ENCODE data around the gene IL25.

DNA sequence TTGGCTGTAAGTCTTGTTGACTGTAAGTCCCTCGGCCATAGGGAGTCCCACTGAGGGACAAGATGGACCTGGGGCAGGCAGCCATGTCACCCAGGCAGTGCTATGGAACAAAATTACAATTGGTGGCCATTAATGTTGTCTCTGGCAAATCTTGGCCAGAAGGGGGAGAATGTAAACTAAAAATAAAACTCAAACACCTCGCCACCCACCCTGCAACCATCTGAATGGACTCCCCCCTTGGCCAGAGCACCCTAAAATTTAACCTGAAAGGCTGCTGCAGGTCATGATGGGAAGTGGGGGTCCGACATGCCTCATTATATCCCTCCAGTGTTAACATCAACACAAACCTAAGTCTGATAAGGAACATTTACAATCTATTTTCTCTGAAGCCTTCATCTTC, 28.1 kb upstream of the IL25 start:
- no peak for TF ChIP-seq CTCF (conservative IDR thresholded peaks at IDR 0.05; ENCODE audit: low read depth, low read length)
- no peak for TF ChIP-seq CHD1 (IDR thresholded peaks at IDR 0.05; ENCODE audit: low read depth, low read length)
- TF ChIP-seq, protein P1, sequence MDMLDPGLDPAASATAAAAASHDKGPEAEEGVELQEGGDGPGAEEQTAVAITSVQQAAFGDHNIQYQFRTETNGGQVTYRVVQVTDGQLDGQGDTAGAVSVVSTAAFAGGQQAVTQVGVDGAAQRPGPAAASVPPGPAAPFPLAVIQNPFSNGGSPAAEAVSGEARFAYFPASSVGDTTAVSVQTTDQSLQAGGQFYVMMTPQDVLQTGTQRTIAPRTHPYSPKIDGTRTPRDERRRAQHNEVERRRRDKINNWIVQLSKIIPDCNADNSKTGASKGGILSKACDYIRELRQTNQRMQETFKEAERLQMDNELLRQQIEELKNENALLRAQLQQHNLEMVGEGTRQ (IDR thresholded peaks at IDR 0.05; ENCODE audit: low read depth, low read length), result no peak
- TF ChIP-seq POLR2A (IDR thresholded peaks at IDR 0.05; ENCODE audit: low read depth, low read length), result no peak
- no peak for TF ChIP-seq RFX5 (IDR thresholded peaks at IDR 0.05; ENCODE audit: low read depth, low read length)
